ENCODE data around the gene TMEM14C.

TMEM14C gene

DNA sequence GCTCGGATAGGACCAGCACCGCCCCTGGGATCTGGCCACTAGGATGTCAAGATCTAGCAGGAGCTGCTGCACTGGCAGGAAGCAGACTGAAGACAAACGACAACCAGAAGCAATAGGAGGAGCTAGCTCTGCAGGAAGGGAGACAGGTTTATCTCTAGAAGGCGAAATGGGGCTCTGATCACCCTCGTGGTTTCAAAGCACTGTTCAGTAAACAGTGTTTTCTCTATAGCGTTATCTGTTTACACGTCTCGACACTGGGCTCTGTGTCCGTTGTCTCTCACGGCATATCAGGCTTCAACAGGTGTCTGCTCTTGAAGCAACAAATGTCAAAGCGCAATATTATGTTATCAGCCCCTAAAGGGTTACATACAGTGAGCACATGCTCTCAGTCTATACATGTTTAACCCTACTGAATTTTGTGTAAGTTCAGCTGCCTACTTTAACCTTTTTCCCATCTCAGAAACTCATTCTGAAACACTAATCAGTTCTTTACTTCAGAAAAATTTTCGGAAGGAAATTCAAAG is 48.6 kb downstream of the TMEM14C start:
- DNase-seq = no peak

- DNase-seq = no peak
These were observed 55.4 kb downstream of the TMEM14C start for GRCh38 chr6:10778230-10778629.

DNA sequence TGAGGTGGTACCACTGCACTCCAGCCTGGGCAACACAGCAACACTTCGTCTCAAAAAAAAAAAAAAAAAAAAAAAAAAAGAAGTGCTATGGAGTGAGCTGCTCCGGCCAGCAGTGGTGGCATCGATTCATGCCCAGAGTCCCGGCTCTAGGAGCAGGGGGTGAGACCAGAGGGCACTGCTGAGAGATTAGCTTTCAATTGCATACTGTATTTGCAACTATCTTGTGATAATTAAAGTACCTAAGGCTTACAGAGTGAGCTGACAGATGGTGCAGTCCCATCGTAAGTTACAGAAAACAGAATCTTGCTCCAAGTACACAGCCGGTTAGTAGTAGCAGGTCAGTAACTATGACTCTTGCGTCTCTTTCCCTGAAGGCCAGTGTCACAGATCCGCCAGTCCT is 56.2 kb downstream of the TMEM14C start:
- DNase-seq = no peak

All from right forelimb (tissue), 1 donor.